HG03442 (cell line): Measurements from ENCODE around the gene XPO5.

Experiments
- ATAC-seq: cut with Tn5 transposase; IDR thresholded peaks from one replicate; pipeline ENCODE4 v1.9.1; 2021; ENCODE audit warnings: mild to moderate bottlenecking, moderate library complexity; ENCODE audit not compliant: unreplicated experiment

The XPO5 gene

GRCh38 chr6:43476746-43477145 is 99.1 kb downstream of the XPO5 start:
- no peak for ATAC-seq

GRCh38 chr6:43475516-43475915 is 100.3 kb downstream of the XPO5 start:
- no peak for ATAC-seq

- ATAC-seq: no peak
These were observed 103.3 kb downstream of the XPO5 start for GRCh38 chr6:43472515-43472914.
